Coronary artery (tissue), 2 donors: ENCODE data around the gene ULBP1.
"Not testable (repeated sequence)": the region's sequence is repeated elsewhere in the genome, so short reads cannot be mapped to it uniquely, and the experiment has no call there.

Source experiments
- DNase-seq: peaks from one replicate; pipeline ENCODE4 v3.0.0-alpha.2; 2017; ENCODE audit warnings: low spot score
- H3K27ac ChIP-seq, 2 donors: fragments of 200-600 bp; sonication (generic); one replicate each; pipeline ENCODE4 v1.5.1; 2016 to 2019
- H3K4me3 ChIP-seq: fragments of 200-600 bp; sonication (generic); 2 replicates; pipeline ENCODE4 v1.5.1; 2016; ENCODE audit warnings: mild to moderate bottlenecking, moderate library complexity
- TF ChIP-seq, protein P1 (sequence below): fragments of 200-600 bp; sonication (generic); IDR thresholded peaks from one replicate; pipeline ENCODE4 v1.5.1; 2019; ENCODE audit warnings: antibody characterized with exemption

ULBP1 gene

DNA sequence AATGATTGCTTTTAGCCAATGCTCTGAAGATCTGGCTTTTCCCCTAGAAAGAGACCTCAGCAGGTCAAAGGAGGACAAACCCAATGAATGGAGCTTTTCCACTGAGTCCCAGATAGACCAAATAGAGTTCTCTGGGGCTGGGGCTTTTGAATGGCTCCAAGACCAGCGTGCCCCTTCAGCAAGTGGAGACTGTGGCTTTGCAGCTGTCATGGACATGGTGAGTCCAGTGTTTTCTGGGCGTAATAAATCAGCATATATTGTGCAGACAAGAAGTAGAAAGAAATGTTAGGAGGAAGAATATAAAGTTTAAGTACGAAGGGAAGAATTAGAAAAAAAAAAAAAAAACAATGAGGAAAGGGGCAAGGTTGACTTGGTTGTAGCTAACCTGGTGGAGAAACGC lies 28.1 kb downstream of the ULBP1 start:
- H3K4me3 ChIP-seq, result no peak overlapping the region
- TF ChIP-seq, protein P1, sequence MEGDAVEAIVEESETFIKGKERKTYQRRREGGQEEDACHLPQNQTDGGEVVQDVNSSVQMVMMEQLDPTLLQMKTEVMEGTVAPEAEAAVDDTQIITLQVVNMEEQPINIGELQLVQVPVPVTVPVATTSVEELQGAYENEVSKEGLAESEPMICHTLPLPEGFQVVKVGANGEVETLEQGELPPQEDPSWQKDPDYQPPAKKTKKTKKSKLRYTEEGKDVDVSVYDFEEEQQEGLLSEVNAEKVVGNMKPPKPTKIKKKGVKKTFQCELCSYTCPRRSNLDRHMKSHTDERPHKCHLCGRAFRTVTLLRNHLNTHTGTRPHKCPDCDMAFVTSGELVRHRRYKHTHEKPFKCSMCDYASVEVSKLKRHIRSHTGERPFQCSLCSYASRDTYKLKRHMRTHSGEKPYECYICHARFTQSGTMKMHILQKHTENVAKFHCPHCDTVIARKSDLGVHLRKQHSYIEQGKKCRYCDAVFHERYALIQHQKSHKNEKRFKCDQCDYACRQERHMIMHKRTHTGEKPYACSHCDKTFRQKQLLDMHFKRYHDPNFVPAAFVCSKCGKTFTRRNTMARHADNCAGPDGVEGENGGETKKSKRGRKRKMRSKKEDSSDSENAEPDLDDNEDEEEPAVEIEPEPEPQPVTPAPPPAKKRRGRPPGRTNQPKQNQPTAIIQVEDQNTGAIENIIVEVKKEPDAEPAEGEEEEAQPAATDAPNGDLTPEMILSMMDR, result no peak
- DNase-seq, result no peak
- no peak overlapping the region for H3K27ac ChIP-seq

DNA sequence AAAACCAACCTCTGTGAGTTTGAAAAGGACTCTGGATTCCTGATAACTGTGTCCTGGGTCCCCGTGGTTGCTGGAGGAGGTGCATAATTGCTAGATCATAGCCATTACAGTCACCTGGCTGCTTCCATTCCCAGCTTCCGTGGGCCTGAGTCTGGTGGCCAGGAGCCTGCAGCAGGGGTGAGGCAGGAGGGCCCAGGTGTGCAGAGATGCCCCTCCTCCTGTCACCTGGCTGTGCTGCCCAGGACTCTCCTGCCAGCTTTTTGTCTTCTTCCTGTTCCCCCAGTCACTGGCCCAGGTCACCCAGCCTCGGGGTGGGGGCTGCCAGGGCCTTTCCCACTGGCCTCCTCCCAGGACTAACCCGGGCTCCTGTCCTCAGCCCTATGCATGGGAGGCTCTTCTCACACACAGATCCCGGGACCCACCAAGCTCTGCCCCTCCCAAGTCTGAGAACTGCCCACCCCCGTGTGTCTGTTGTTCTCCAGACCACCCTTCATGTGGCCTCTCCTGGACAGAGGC lies 31.6 kb downstream of the ULBP1 start:
- DNase-seq, result no peak
- no peak overlapping the region for H3K4me3 ChIP-seq
- TF ChIP-seq, protein P1, result no peak
- H3K27ac ChIP-seq, result no peak overlapping the region

DNA sequence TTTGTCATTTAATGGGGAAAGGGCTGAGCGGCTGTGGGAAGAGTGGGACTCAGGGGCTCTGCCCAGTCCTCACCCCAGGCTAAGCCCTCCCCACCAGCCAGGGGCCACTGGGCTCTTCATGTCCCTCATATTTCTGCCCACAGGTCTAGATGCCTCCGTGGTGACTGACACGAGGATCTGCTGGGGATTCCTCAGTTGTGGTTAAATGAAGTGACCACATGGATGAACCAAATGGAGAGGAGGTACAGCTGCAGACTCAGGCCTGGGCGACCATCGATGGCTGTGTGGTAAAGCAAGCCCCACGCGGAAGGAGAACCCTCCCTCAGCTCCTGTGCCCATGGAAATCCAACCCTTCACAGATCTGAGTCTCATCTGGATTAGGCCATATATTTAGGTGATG lies 32.2 kb downstream of the ULBP1 start:
- no peak for DNase-seq
- H3K27ac ChIP-seq, result no peak overlapping the region
- TF ChIP-seq, protein P1, result no peak
- no peak overlapping the region for H3K4me3 ChIP-seq

DNA sequence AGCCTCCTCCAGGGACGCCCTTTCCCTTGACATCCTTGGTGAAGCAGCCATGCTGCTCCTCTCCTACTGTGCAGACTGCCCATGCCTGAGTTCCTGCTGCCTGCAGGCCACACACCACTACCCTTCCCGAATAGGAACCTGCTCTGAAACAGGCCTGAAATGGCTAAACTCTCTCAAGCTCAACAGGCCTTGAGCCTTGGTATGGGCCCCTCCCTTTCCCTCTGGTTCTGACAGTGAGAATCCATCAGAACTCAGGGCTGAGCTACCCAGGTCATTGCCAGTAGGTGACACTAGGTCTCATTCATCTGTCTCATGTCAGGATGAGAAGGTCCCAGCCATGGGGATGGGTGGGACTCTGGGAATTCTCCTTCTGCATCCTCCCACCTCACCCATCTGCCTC lies 35.9 kb downstream of the ULBP1 start:
- TF ChIP-seq, protein P1, result no peak
- H3K27ac ChIP-seq, result no peak overlapping the region
- no peak for DNase-seq
- no peak overlapping the region for H3K4me3 ChIP-seq

DNA sequence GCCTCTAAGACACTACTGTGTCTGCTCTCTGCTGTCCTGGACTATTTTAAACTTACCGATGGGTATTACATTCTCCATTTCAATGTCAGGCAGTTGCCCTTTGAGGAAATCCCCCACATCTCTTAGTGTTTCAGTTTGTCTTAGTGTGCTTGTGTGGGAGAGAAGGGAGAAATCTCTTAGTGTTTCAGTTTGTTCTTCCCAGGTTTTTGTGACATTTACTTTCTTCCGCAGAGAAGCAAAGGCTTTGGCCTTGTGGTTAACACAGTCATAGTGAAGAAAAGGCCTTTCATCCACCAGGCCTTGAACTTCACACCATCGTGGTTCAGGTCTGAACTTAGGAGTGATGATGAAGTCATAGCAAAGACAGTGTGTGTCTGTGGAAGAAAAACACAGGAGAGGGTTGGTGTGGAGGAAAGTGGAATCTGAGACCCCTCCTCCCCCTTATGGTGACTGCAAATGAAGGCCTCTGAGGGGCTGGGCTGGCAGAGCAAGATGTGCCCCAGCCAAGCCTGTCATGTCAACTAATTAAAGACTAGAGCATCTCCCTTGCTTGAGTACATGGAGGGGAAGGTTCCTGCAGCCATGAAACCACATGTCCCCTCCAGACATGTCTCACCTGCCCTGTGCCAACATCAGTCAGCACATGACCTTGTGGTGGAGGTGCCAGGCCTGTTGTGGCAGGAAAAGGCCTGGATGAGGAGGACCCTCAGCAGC lies 37.7 kb downstream of the ULBP1 start:
- DNase-seq, result no peak
- H3K4me3 ChIP-seq, result no peak overlapping the region
- H3K27ac ChIP-seq, result no peak overlapping the region
- TF ChIP-seq, protein P1, result no peak

DNA sequence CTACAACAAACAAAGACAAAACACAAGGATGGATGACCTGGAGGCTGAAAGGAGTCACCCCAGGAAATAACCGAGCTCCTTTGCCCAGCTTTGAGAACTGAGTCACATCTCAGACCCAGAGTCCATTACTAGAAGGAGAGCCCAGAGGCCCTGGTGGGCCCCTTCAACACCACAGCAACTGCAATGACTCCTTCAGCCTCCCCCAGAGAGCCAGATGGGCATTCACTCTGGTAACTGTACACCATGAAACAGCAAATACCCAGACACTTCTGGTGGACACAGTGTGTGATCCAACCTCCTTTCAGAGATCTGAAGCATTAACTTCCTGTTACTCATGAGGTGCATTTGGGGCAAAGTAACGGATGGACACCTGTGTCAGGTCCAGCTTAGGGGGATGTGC lies 39.0 kb downstream of the ULBP1 start:
- no peak overlapping the region for H3K27ac ChIP-seq
- TF ChIP-seq, protein P1, result no peak
- no peak overlapping the region for H3K4me3 ChIP-seq
- DNase-seq, result no peak

DNA sequence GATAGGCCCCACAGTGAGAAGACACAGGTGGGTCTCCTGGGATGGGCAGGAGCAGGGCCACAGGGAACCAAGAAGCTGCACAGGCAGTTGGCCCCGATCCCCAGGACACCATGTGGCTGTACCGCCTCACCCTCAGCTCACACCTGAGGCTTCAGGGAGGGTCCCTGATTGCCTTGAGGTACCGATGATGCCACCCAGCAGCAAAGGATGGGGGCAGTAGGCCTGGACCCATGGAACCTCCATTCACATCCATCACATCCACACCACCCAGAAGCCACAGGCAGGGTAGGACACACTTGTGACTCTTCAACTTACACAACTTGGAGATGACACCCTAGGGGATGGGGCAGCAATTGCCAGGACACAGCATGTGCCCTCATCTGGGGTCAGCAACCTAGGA lies 39.9 kb downstream of the ULBP1 start:
- H3K4me3 ChIP-seq, H3K27ac ChIP-seq, DNase-seq: not testable (repeated sequence)
